Heart left ventricle (tissue), 16 donors: Measurements from ENCODE around the gene MAP3K10. TPM values are rescaled to one million over a fixed set of nuclear protein-coding genes. Genes with fewer than 3 reads are reported as not detected.

Experiments used
- ATAC-seq, 4 donors: fragments of 200-7000 bp; cut with Tn5 transposase; one replicate each; pipeline ENCODE4 v1.9.1; 2020 to 2022; ENCODE audit warnings: moderate library complexity in 4 of 4, mild to moderate bottlenecking in 3 of 4, moderate number of reproducible peaks in 1 of 4
- DNase-seq, 5 donors: peaks; one replicate each; pipeline ENCODE4 v3.0.0-alpha.2; 2020
- H3K27ac ChIP-seq, 12 donors: fragments of 200-600 bp; sonication (generic) in 4 of 12; one replicate each; pipeline versions ENCODE4 v1.5.0 to v1.8.0; 2016 to 2022; ENCODE audit warnings: mild to moderate bottlenecking in 2 of 12
- H3K27me3 ChIP-seq, 9 donors: fragments of 200-600 bp; sonication (generic) in 2 of 9; one replicate each; pipeline versions ENCODE4 v1.5.1 to v1.8.0; 2016 to 2022; ENCODE audit warnings: mild to moderate bottlenecking in 3 of 9
- H3K36me3 ChIP-seq, 9 donors: fragments of 200-600 bp; sonication (generic) in 2 of 9; one replicate each; pipeline versions ENCODE4 v1.5.0 to v1.8.0; 2018 to 2022; ENCODE audit warnings: mild to moderate bottlenecking in 2 of 9
- H3K4me1 ChIP-seq, 12 donors: fragments of 200-600 bp; sonication (generic) in 4 of 12; one replicate each; pipeline versions ENCODE4 v1.5.0 to v1.8.0; 2016 to 2022; ENCODE audit warnings: mild to moderate bottlenecking in 3 of 12
- H3K4me3 ChIP-seq, 12 donors: fragments of 200-600 bp; sonication (generic) in 4 of 12; one replicate each; pipeline versions ENCODE4 v1.5.0 to v1.8.0; 2017 to 2022; ENCODE audit warnings: mild to moderate bottlenecking in 9 of 12, moderate library complexity in 4 of 12
- H3K9me3 ChIP-seq, 12 donors: fragments of 200-600 bp; sonication (generic) in 4 of 12; one replicate each; pipeline versions ENCODE4 v1.5.0 to v1.8.0; 2016 to 2022; ENCODE audit warnings: mild to moderate bottlenecking in 1 of 12
- CTCF ChIP-seq, 12 donors: fragments of 200-600 bp; sonication (generic) in 4 of 12; IDR thresholded peaks; one replicate each; pipeline versions ENCODE4 v1.5.0 to v1.8.0; 2018 to 2022; ENCODE audit warnings: antibody characterized with exemption in 12 of 12, mild to moderate bottlenecking in 5 of 12
- POLR2A ChIP-seq, 2 donors: fragments of 450-650 bp; IDR thresholded peaks; one replicate each; pipeline ENCODE4 v1.6.1; 2017; ENCODE audit warnings: antibody characterized with exemption in 2 of 2, mild to moderate bottlenecking in 2 of 2, moderate library complexity in 2 of 2
- WGBS, 4 donors: extraction: QIAGEN DNeasy Blood & Tissue Kit in 2 of 4; methylation state at CpG; one replicate each; pipeline versions ENCODE4 v1.1.5 to v1.1.7; 2013 to 2018; 5-methylcytosine and 5-hydroxymethylcytosine counted together
- intact Hi-C, 10 donors: fragments of 100-400 bp; cut with DNase I; formaldehyde crosslinking; loops; one replicate each; pipeline versions ENCODE4 v1.11.1 to v1.14.2; 2022
- polyA plus RNA-seq, 2 donors: library from polyadenylated mRNA; stranded (reverse); fragments of 200-250 nt; gene quantifications; one replicate each; pipeline ENCODE4 v1.2.3, GENCODE V29; 2013
- total RNA-seq, 9 donors: library from RNA; depleted of rRNA in 2 of 9; stranded (reverse); fragments of >200 nt in 2 of 9; fragmentation: NEBNext Ultra II Directional in 3 of 9; extraction: Animal tissue kit (Norgen Biotek cat#: 25700) in 3 of 9; gene quantifications; one replicate each; pipeline versions ENCODE4 v1.1.0 to v1.2.4, GENCODE V29; 2016 to 2023
- donor health status: ischemic (EF 13 %, LVEDD 7.1; RV severe dilation, severe dysfunction).
- donor health status: healthy with polysubstance abuse.
- donor health status: DM: no; HTN: yes; CAD: no.
- donor health status: DM: no; HTN: no; CAD: no.
- donor health status: ischemic (EF 25% LVEDD 6.9; RV normal size, moderate dysfunction).
- donor health status: ischemic (EF 25% LVEDD 5.7; RV mildly dilated, moderate dysfunction).
- donor health status: healthy.
- donor health status: DM: yes; HTN: yes; CAD: no.
- donor health status: ischemic (EF 35%, LVEDD 5.7; RV mildly dilated, moderate dysfunction).
- donor health status: nonischemic (EF 11% LVEDD 7.7; RV severe dilation, severe dysfunction).
- donor health status: DM: yes; HTN: yes; CAD: no.
- donor health status: PGD.
- donor health status: ischemic (EF 29% LVEDD 5.4; RV normal size, mild dysfunction).
- donor health status: nonischemic (EF 23%, LVEDD 6.1; RV moderate dilation, normal function).

MAP3K10 gene
- total and polyA plus RNA-seq, 11 donors, result 13.7 to 32.8 (median 16.2) TPM

DNA sequence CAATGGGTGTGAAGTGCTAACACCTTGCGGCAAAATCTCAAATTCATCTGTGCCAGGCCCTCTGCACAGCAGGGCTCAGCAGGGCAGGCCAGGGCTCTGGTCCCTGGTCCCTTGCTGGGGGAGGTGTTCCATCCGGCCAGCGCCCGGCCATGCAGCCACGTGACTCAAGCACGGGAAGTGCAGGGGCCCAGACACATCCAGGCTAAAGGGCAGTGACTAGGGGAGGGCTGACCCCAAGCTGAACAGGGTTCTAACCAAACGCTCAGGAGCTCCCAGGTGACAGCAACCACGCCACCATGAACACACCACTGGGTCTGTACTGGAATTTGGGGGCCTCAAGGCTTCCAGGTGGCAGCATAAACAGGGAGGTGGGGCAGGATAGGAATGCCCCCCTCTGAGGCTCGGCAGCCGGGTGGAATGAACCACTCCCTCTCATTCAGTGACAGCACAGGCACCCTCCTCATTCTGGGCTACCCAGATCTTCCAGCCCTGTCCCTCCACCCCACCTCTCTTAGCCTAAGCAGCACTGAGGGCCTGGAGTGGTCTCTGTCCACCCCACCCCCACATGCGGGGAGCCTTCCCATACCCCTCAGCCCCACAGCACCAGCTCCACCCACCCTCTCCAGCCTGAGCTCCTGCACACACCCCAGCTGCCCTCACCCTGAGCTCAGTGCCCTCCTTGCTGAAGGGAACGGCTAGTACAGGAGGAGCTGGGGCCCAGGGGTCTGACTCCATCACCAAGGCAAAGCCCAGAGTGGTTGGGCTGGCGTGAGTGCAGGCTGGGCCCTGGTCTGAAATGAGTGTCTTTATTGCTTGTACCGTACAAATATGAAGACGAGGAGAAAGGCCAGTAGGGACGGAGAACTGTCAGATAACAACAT lies 40.6 kb downstream of the MAP3K10 start:
- intact Hi-C loops, result no loop called here
- Histone ChIP-seq H3K4me1 (peaks cover 0 to 24% (median 12%) of the 10 kb centered on the region in 12 donors), H3K27me3 (peaks cover 0 to 8% (median 0%) of the 10 kb centered on the region in 9 donors), H3K36me3 (peaks cover 0 to 37% (median 28%) of the 10 kb centered on the region in 9 donors), H3K4me3 (no peak overlapping the region), H3K9me3 (no peaks in the 10 kb centered on the region), H3K27ac (peak overlapping the region in 8 of 12 donors; percentile 5 to 64 (median 44))
- no peak for TF ChIP-seq CTCF (IDR thresholded peaks at IDR 0.05)
- TF ChIP-seq POLR2A (IDR thresholded peaks at IDR 0.05), result no peak
- ATAC-seq (peak; percentile 60 to 84 (median 72)), DNase-seq (peak; percentile 49 to 62 (median 60))
- 42 to 53% (median 45%) methylated on average over 13 to 16 of the region's 16 CpGs for WGBS, 4 donors

- WGBS, 4 donors, result 74 to 83% (median 81%) methylated on average over 10 to 12 of the region's 12 CpGs
- peaks cover 0 to 24% (median 12%) of the 10 kb centered on the region in 12 donors for H3K4me1 ChIP-seq
- peaks cover 0 to 44% (median 35%) of the 10 kb centered on the region in 9 donors for H3K36me3 ChIP-seq
- peak overlapping the region in 1 of 12 donors; percentile 47 for H3K27ac ChIP-seq
- peaks cover 0 to under 1% (median 0%) of the 10 kb centered on the region in 9 donors for H3K27me3 ChIP-seq
- no peak for TF ChIP-seq CTCF (IDR thresholded peaks at IDR 0.05)
- no peak for TF ChIP-seq POLR2A (IDR thresholded peaks at IDR 0.05)
- intact Hi-C loops, result no loop called here
- ATAC-seq (peak in 2 of 4 donors; percentile 14 to 28), DNase-seq (no peak)
- no peaks in the 10 kb centered on the region for H3K9me3 ChIP-seq
- H3K4me3 ChIP-seq, result no peak overlapping the region
Measured at GRCh38 chr19:40232479-40232878, 41.3 kb downstream of the MAP3K10 start.

GRCh38 chr19:40232949-40233810 lies 42.0 kb downstream of the MAP3K10 start:
- DNase-seq (peak in 1 of 5 donors; percentile 60), ATAC-seq (peak in 1 of 4 donors; percentile 7)
- 93 to 96% (median 95%) methylated on average over 15 to 25 of the region's 25 CpGs for WGBS, 4 donors
- Histone ChIP-seq H3K27ac (no peak overlapping the region), H3K4me1 (peaks cover 0 to 24% (median 12%) of the 10 kb centered on the region in 12 donors), H3K4me3 (no peak overlapping the region), H3K9me3 (no peaks in the 10 kb centered on the region), H3K27me3 (no peaks in the 10 kb centered on the region), H3K36me3 (peaks cover 0 to 51% (median 42%) of the 10 kb centered on the region in 9 donors)
- TF ChIP-seq POLR2A (IDR thresholded peaks at IDR 0.05), result no peak
- TF ChIP-seq CTCF (IDR thresholded peaks at IDR 0.05), result no peak
- intact Hi-C loops, result no loop called here
